KOPT-K1 (cell line): ENCODE measurements around the gene ENKUR.

Source experiments
- H3K27ac ChIP-seq: fragments of 200-600 bp; sonication (generic); 2 replicates; pipeline ENCODE4 v1.5.1; 2016; ENCODE audit warnings: antibody characterized with exemption, mild to moderate bottlenecking, low read depth, low read length; ENCODE audit not compliant: poor library complexity, severe bottlenecking
- H3K36me3 ChIP-seq: fragments of 200-600 bp; sonication (generic); 2 replicates; pipeline ENCODE4 v1.5.1; 2017; ENCODE audit warnings: antibody characterized with exemption, mild to moderate bottlenecking, low read length, moderate library complexity; ENCODE audit not compliant: insufficient read depth
- H3K9me3 ChIP-seq: fragments of 200-600 bp; sonication (generic); 2 replicates; pipeline ENCODE4 v1.5.1; 2017; ENCODE audit warnings: antibody characterized with exemption, low read length, mild to moderate bottlenecking; ENCODE audit not compliant: insufficient read depth, poor library complexity, severe bottlenecking

The ENKUR gene

DNA sequence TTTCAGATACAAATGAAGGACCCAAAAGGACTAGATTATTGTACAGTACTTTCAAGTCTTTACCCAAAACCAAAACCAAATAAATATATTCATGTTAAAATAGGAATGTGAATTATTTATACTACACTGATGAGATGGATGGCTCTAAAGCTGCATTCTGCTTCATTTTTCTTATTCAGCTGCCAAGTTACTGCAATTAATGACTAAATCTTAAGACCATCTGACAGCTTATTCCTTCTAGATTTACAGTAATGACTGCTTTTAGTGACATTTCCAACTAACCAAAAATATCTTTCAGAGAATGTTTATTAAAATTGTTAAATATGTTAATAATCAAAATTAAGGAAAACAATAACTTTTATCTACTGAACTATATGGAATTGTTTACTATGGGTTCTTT is 20.9 kb downstream of the ENKUR start:
- no peaks in the 10 kb centered on the region for H3K36me3 ChIP-seq
- no peak overlapping the region for H3K27ac ChIP-seq

DNA sequence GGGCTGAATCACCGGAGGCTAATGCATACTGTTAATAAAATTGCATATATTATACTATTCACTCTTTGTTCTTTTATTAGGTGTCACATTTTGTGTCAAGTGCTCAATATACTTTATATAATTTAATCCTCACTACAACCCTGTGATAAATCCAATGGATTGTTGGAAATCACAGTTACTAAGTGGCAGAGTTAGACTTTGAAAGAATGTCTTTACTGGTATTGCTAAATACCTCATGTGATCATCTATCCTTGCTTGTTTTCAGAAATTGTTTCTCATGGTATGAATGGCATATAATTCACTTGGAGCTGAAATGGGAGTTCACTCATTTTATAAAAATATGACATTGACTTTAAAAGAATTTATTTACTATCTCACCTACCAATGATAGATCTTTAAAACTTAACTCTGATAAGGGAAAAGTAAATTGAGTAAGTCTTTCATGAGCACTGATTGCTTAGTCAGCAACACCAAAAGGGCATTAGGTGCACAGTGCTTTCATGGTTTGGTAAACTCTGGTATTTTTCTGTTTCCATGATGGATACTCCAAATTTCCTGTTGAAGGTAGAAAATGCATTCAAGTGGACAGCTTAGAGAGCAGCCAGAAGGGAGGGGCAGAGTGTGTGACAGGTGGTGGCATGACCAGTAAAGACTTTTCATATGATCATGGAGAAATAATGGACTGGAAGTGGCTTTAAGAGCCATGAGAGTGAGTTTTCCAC is 22.6 kb downstream of the ENKUR start:
- Histone ChIP-seq H3K36me3 (no peaks in the 10 kb centered on the region), H3K27ac (no peak overlapping the region), H3K9me3 (no peaks in the 10 kb centered on the region)

More for the DNA sequence above, 20.9 kb downstream of the ENKUR start:
- H3K9me3 ChIP-seq, result peaks cover under 1% of the 10 kb centered on the region

DNA sequence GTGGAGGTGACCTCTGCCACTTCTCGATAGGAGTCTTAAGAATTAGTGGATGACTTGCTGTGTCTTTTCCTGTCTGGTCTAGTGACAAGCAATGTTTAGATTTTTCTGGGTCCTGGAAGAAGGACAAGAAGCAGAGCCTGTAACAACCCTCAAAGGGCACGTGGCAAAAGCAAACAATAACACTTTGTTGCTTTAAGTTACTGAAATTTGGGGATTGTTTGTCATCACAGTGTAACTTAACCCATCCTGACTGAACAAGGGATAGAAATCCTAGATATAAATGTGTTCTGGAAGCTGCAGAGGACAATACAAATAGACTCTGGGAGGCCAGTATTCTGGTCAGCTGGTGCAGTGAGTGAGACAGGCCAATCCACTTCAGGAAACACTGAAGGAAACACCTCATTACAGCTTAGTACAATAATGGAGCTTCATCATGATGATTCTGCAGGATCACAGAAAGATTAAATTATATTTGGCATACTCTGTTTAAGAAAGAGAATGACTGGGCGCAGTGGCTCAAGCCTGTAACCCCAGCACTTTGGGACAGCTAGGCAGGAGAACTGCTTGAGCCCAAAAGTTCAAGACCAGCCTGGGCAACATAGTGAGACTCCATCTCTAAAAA is 23.3 kb downstream of the ENKUR start:
- no peaks in the 10 kb centered on the region for H3K36me3 ChIP-seq
- no peak overlapping the region for H3K27ac ChIP-seq
- no peaks in the 10 kb centered on the region for H3K9me3 ChIP-seq

DNA sequence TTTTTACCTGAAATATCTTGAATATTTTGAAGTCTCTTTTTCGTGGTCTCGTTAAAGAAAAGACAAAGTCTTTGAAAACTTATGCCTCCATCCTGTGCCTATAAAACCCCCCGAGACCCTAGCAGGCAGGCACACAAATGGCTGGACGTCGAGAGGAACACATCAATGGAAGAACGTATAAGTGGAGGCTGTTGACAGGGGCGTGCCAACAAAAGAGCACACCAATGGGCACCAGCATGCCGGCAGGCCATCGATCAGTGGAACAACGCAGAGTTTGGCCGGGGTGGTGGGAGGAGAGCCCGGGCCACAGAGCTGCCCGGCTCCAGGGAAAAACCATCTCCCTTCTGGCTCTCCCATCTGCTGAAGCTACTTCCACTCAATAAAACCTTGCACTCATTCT is 24.7 kb downstream of the ENKUR start:
- no peaks in the 10 kb centered on the region for H3K9me3 ChIP-seq
- H3K36me3 ChIP-seq, result no peaks in the 10 kb centered on the region
- no peak overlapping the region for H3K27ac ChIP-seq

DNA sequence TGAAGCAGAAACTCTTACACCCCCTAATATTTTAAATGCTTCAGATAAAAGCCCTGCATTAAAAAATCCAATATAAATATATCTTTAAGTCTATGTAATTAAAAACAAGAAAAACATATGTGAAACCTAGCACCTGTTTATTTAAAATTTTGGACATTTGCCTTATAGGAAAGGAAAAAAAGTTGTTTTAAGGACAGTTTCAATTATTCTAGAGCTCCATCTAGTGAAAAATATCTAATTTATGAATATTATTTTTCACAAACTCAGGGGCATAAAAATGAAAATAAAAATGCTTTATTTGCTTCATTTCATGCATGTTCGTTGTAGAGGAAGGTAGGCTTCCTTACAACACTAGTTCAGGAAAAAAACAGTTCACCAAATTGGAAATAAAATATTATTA is 26.1 kb downstream of the ENKUR start:
- H3K36me3 ChIP-seq, result no peaks in the 10 kb centered on the region
- H3K27ac ChIP-seq, result no peak overlapping the region
- no peaks in the 10 kb centered on the region for H3K9me3 ChIP-seq

DNA sequence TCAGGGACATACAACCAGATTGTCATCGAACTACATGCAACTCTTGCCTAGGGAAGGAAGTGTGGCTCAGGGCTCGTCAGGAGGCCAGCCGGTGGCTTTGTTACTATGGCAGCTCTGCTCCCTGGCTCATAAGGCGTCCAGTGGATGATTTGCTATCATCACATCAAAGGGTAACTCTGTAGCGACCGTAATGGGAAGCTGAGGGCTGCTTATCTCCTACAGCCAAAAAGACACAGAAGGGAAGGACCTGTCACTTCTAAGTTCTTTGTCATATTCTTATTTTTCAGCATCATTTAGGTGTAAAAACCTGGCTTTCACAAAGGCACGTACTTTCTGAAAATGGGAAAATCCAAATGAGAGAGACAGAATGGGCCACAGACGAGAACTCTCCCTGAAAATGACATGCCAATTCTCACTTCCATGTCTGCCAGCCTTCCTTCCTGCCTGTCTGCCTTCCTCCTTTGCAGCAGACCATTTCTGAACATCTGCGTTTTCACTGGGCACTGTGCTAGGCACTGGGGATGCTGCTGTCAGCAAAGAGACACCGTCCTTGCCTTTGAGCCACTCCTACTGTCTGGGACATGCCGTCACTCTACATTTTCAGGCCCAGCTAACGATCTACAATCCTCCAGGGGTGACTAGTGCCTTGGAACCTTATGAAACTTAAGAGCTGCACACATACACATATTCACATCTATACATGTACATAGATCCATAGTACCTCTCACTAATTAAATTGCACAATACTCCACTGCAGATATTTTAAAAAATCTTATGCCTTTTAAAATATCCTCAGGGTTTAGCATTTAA is 26.9 kb downstream of the ENKUR start:
- no peaks in the 10 kb centered on the region for H3K36me3 ChIP-seq
- no peaks in the 10 kb centered on the region for H3K9me3 ChIP-seq
- H3K27ac ChIP-seq, result no peak overlapping the region

DNA sequence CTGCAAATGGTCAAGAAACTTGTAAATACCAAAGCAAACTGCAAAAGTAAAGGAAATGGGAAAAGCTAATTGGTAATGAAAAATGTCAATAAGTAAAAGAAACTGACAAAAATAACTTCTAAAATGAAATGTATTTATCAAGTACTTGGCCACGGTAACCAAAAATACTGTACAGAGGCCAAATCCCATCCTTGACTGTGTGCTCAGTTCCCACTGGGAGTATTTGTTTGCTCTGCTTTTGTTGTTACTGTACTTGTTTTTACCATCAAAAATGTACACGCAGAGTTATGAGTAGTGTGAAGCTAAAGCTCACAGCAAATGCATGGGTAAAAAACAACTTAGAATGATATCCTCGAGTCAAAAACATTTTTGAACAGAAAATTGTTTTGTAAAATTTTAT is 31.1 kb downstream of the ENKUR start:
- H3K27ac ChIP-seq, result no peak overlapping the region
- H3K36me3 ChIP-seq, result no peaks in the 10 kb centered on the region
- H3K9me3 ChIP-seq, result no peaks in the 10 kb centered on the region

DNA sequence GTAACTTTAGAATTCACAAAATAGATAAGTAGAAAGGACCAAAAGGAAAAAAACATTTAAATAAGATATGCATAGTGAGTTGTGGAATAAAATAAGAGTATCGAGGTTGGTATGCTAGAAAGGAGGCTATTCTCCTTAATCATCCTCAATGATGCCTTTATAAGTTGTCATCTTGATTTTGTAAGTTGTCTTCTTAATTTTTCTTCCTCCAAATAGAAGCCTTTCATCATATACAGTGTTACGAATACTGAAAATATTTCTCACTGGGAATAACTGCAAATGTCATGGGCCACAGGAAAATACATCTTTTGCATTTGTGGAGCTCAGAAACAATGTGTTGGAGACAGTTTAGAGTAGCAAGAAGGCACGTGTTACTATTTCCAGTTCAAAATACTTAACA is 32.0 kb downstream of the ENKUR start:
- Histone ChIP-seq H3K9me3 (no peaks in the 10 kb centered on the region), H3K27ac (no peak overlapping the region), H3K36me3 (no peaks in the 10 kb centered on the region)

DNA sequence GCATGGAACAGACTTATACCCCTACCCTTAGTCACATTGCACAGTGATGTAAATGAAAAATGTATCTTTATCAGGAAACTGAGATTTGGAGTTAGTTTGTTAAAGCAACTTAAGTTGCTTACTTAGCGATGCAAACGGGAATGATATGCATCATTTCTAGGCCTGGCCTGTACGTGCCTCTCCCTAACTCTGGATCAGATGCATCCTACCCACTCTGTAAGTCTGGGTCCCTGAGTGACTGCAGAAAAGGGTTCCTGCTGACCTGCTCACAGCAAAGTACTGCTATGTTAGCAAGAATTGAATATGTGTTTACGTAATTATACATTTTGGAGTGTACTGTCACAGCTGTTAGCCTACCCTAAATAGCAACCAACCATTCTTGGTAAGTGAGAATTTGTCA is 32.8 kb downstream of the ENKUR start:
- H3K9me3 ChIP-seq, result no peaks in the 10 kb centered on the region
- H3K36me3 ChIP-seq, result no peaks in the 10 kb centered on the region
- H3K27ac ChIP-seq, result no peak overlapping the region

DNA sequence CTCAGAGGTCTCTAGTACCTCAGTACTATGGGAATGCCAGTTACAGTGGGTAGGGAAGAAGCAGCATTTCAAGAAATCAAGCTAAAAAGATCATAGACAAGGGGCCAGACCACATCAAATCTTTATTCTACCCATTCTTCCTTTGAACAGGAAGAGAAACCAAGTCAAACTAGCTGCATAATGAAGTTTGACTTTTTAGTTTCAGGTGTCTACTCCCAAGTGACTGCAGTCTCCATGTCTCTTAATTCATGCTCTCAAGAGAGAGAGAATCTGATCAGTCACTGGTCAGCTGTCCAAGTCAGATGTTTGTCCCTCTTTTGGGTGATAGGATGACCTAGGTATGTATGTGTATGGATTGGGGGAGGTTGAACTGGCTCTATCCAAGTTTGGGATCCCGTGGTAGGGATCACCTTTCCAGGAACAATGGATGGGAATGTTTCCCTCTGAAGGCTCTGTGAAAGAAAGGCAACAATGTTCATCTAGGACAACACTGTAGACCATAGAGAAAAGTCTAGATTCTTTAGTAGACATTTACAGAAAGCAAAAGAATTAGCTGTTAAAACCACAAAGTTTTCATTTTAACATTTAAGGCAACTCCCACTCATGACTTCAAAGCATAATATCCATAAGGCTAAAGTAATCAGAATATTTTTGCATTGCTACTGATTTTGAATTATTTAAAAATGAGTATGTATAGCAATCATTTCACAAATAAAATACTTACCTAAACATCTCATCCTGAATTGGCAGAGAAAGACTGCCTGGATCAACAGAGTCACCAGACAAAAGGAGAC is 33.4 kb downstream of the ENKUR start:
- Histone ChIP-seq H3K9me3 (no peaks in the 10 kb centered on the region), H3K27ac (no peak overlapping the region), H3K36me3 (no peaks in the 10 kb centered on the region)

DNA sequence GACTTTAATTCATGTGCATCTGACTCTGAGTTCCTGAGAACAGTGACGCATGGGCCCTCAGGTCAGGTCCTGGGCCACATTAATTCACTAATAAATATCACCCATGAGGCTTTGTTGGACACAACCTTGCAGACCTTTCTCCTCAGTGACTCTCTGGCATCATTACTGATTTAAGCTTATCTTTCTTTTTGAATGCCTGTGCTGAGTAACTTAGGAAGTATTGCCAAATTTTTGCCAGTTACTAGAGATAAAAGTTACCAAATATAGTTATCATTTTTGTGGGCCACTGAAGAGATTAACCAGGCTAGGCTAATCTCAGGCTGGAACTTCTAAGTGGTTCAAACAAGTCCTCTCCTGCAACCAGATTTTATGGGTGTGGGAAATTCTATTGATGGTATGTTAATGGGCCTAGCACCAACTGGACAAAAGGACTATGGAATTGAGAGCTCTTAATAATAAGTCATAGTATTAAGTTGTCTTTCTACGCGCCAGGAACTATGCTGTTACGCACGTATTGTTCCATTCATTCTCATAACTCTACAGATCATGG is 34.7 kb downstream of the ENKUR start:
- Histone ChIP-seq H3K36me3 (no peaks in the 10 kb centered on the region), H3K9me3 (no peaks in the 10 kb centered on the region), H3K27ac (no peak overlapping the region)

DNA sequence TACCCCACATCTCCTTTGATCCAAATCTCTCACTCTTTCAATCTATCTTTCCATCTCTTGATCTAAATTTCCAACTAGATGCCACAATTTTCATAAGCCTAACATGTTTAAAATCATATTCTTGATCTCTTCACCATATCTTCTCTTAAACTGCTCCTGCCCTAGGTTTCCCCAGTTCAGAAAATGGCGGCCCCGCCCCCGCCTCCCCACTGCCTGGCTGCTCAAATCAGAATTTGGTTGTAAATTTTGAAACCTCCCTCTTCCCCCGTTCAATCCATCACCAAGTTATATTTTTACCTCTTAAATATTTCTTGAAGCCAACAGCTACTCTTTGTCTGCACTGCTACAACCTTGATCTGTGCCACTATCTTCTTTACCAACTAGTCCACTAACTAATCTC is 36.3 kb downstream of the ENKUR start:
- no peaks in the 10 kb centered on the region for H3K9me3 ChIP-seq
- H3K27ac ChIP-seq, result no peak overlapping the region
- H3K36me3 ChIP-seq, result no peaks in the 10 kb centered on the region

DNA sequence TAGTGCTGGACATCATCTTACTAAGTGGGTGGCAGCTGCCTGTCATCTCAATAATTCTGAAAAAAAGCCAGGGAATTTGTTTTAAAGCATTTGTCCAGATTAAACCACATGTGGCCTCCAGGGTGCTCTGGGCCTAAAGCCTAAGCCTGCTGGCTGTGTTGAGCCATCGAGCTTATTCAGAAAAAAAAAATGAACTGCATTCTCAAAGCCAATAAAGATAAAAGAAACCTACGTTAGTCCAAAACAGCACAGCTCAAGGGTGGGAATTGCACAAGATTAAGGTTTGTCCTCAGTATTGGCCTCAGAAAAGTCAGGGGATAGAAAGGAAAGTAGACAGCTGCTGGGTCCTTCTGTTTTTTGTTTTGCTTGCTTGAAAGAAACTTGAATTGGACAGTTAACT is 41.0 kb downstream of the ENKUR start:
- H3K36me3 ChIP-seq, result no peaks in the 10 kb centered on the region
- H3K9me3 ChIP-seq, result no peaks in the 10 kb centered on the region
- H3K27ac ChIP-seq, result no peak overlapping the region

DNA sequence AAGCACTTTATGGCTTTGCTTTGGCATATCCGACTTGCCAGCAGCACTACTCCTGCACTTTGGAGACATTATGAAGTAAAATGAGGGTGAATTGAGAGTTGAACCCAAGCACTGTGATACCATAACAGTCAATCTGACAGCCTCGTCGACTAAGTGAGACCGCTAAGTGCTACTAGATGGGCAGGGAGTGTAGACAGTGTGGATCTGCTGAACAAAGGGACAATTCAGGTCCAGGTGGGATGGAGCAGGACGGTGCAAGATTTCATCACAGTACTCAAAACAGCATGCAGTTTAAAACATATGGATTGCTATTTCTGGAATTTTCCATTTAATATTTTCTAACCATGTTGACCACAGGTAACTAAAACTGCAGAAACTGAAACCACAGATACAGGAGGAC is 42.8 kb downstream of the ENKUR start:
- Histone ChIP-seq H3K9me3 (no peaks in the 10 kb centered on the region), H3K36me3 (no peaks in the 10 kb centered on the region), H3K27ac (no peak overlapping the region)

DNA sequence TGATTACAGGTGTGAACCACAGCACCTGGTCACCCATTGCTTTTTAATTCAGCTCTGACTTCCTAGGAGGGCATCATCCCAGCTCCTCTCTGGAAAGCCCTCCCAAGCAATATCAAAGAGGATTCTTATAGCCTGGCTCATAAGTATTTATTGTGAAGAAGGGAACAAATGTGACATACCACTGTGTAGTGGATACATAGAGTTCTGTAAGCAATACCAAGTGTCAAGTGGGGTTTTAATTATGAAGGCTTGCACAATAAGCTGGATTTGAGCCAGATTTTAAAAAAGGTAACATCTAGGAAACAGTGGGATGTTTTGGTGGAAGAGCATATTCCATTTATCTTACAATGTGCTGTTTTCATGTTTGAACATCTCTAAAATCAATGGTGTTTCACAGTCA is 44.6 kb downstream of the ENKUR start:
- no peaks in the 10 kb centered on the region for H3K9me3 ChIP-seq
- H3K36me3 ChIP-seq, result no peaks in the 10 kb centered on the region

More for the DNA sequence above, 44.6 kb downstream of the ENKUR start:
- H3K27ac ChIP-seq, result no peak overlapping the region
